HCT116 (cell line): ENCODE data around the gene PRRT1. TPM values are rescaled to one million over a fixed set of nuclear protein-coding genes. Genes with fewer than 3 reads are reported as not detected.

Experiments
- ATAC-seq: fragments of 200-7000 bp; cut with Tn5 transposase; 2 replicates; pipeline ENCODE4 v1.9.1; 2020; ENCODE audit warnings: mild to moderate bottlenecking, moderate library complexity
- BruUV-seq: library from RNA; stranded (reverse); fragments of 400-500 nt; replicated peaks from 2 replicates; lab custom pipeline; 2021; lab: Mats Ljungman, UMichigan
- CTCF ChIA-PET: fragments of 300-600 bp; sonication (Branson Sonifier 250); formaldehyde crosslinking; loops from one replicate; lab custom pipeline; 2021; ENCODE audit warnings: antibody characterized with exemption; lab: Charles Lee
- POLR2A ChIA-PET: fragments of 300-600, 350-600 bp; sonication (Branson Sonifier 250); formaldehyde crosslinking; loops from one replicate; lab custom pipeline; 2021; ENCODE audit warnings: antibody characterized with exemption; lab: Charles Lee
- RAD21 ChIA-PET, 2 experiments: fragments of 300-600 bp; sonication (Branson Sonifier 250); formaldehyde crosslinking; loops; one replicate each; lab custom pipeline; 2023; ENCODE audit warnings: low total read pairs in 2 of 2; ENCODE audit not compliant: uncharacterized antibody in 2 of 2, unreplicated experiment in 2 of 2, low non-redundant PET in 1 of 2; lab: Charles Lee
- DNase-seq: peaks from one replicate; pipeline ENCODE4 v3.0.0-alpha.2; 2010; ENCODE audit warnings: low read depth, low spot score
- H2AFZ ChIP-seq: fragments of 200-600 bp; shearing (Covaris generic), sonication (generic); 2 replicates; pipeline ENCODE4 v1.6.1; 2017; ENCODE audit warnings: low read depth, mixed run types, mixed read lengths, antibody characterized with exemption, low read length; ENCODE audit not compliant: poor library complexity, severe bottlenecking
- H3K27ac ChIP-seq: 2 replicates; pipeline ENCODE4 v1.5.1; 2012; ENCODE audit warnings: low read depth, low read length
- H3K27me3 ChIP-seq: fragments of 200-600 bp; sonication (generic); 2 replicates; pipeline ENCODE4 v1.6.1; 2016; ENCODE audit warnings: mixed run types, low read length, mixed read lengths; ENCODE audit not compliant: insufficient read depth
- H3K36me3 ChIP-seq, 2 experiments: fragments of 200-500 bp in 1 of 2; fragments of 200-600 bp in 1 of 2; sonication (Bioruptor generic) in 1 of 2; sonication (generic) in 1 of 2; 2 replicates each; pipeline versions ENCODE4 v1.5.1 to v1.6.1; 2014 to 2016; ENCODE audit warnings: low read length in 2 of 2, inconsistent platforms in 1 of 2, mixed read lengths in 1 of 2, mixed run types in 1 of 2; ENCODE audit not compliant: insufficient read depth in 2 of 2, control insufficient read depth in 1 of 2
- H3K4me1 ChIP-seq, 2 experiments: fragments of 200-600 bp in 1 of 2; sonication (generic) in 1 of 2; 2 replicates each; pipeline versions ENCODE4 v1.5.1 to v1.6.1; 2012 to 2017; ENCODE audit warnings: low read length in 2 of 2, inconsistent platforms in 1 of 2, mild to moderate bottlenecking in 1 of 2, mixed read lengths in 1 of 2, mixed run types in 1 of 2, moderate library complexity in 1 of 2; ENCODE audit not compliant: insufficient read depth in 2 of 2, control insufficient read depth in 1 of 2
- H3K4me2 ChIP-seq: fragments of 200-600 bp; sonication (generic); 2 replicates; pipeline ENCODE4 v1.6.1; 2017; ENCODE audit warnings: mixed run types, low read length, mixed read lengths
- H3K4me3 ChIP-seq, 2 experiments: fragments of 200-600 bp in 1 of 2; sonication (generic) in 1 of 2; replicated peaks in 1 of 2; 2 replicates each; pipeline ENCODE4 v1.5.1; 2011 to 2016; ENCODE audit warnings: low read length in 2 of 2, control low read depth in 1 of 2, low read depth in 1 of 2, mild to moderate bottlenecking in 1 of 2, mixed read lengths in 1 of 2, mixed run types in 1 of 2
- H3K79me2 ChIP-seq: fragments of 200-600 bp; sonication (generic); 2 replicates; pipeline ENCODE4 v1.6.1; 2017; ENCODE audit warnings: mild to moderate bottlenecking, mixed run types, low read length, moderate library complexity, mixed read lengths; ENCODE audit not compliant: insufficient read depth
- H3K9ac ChIP-seq: fragments of 200-600 bp; sonication (generic); 2 replicates; pipeline ENCODE4 v1.6.1; 2016; ENCODE audit warnings: low read length, mixed read lengths
- H3K9me2 ChIP-seq: fragments of 200-600 bp; sonication (generic), shearing (Covaris generic); 2 replicates; pipeline ENCODE4 v1.6.1; 2017; ENCODE audit warnings: mixed run types, mild to moderate bottlenecking, moderate library complexity; ENCODE audit not compliant: insufficient read depth
- H3K9me3 ChIP-seq, 2 experiments: fragments of 200-500 bp in 1 of 2; fragments of 200-600 bp in 1 of 2; sonication (Bioruptor generic) in 1 of 2; sonication (generic) in 1 of 2; 2 replicates each; pipeline ENCODE4 v1.6.1; 2014 to 2017; ENCODE audit warnings: low read length in 2 of 2, mixed read lengths in 2 of 2, inconsistent platforms in 1 of 2, low read depth in 1 of 2, mild to moderate bottlenecking in 1 of 2, mixed run types in 1 of 2, moderate library complexity in 1 of 2; ENCODE audit not compliant: control insufficient read depth in 1 of 2, insufficient read depth in 1 of 2
- H4K20me1 ChIP-seq: fragments of 200-600 bp; sonication (generic), shearing (Covaris generic); 2 replicates; pipeline ENCODE4 v1.6.1; 2017; ENCODE audit warnings: mixed run types, mild to moderate bottlenecking, moderate library complexity; ENCODE audit not compliant: insufficient read depth
- ATF3 ChIP-seq: IDR thresholded peaks from 2 replicates; pipeline ENCODE4 v1.6.1; 2012
- CBX3 ChIP-seq: IDR thresholded peaks from 2 replicates; pipeline ENCODE4 v1.6.1; 2012; ENCODE audit warnings: low read depth
- CTCF ChIP-seq, 3 experiments: fragments of 200-600 bp in 1 of 3; sonication (generic) in 1 of 3; IDR thresholded peaks in 2 of 3; conservative IDR thresholded peaks in 1 of 3; 2 replicates each; pipeline ENCODE4 v1.5.1; 2012 to 2017; ENCODE audit warnings: low read depth in 2 of 3, low read length in 2 of 3, antibody characterized with exemption in 1 of 3, borderline replicate concordance in 1 of 3, control low read depth in 1 of 3, mild to moderate bottlenecking in 1 of 3, mixed read lengths in 1 of 3, mixed run types in 1 of 3, moderate library complexity in 1 of 3; ENCODE audit not compliant: insufficient read depth in 1 of 3
- ELF1 ChIP-seq: IDR thresholded peaks from 2 replicates; pipeline ENCODE4 v1.6.1; 2012; ENCODE audit warnings: low read depth, borderline replicate concordance
- EZH2 ChIP-seq: fragments of 200-600 bp; sonication (generic); IDR thresholded peaks from 2 replicates; pipeline ENCODE4 v1.6.1; 2017; ENCODE audit warnings: antibody characterized with exemption, mixed run types
- EZH2phosphoT487 ChIP-seq: fragments of 200-600 bp; IDR thresholded peaks from 2 replicates; pipeline ENCODE4 v1.6.1; 2018; ENCODE audit warnings: antibody characterized with exemption, borderline replicate concordance
- FOSL1 ChIP-seq: IDR thresholded peaks from 2 replicates; pipeline ENCODE4 v1.6.1; 2012; ENCODE audit warnings: low read depth
- MAX ChIP-seq: IDR thresholded peaks from 2 replicates; pipeline ENCODE4 v1.6.1; 2012
- POLR2AphosphoS5 ChIP-seq: IDR thresholded peaks from 2 replicates; pipeline ENCODE4 v1.6.1; 2011; ENCODE audit warnings: mild to moderate bottlenecking, low read depth, low read length, moderate library complexity
- RAD21 ChIP-seq: IDR thresholded peaks from 2 replicates; pipeline ENCODE4 v1.6.1; 2012; ENCODE audit warnings: low read depth, mild to moderate bottlenecking
- SIN3A ChIP-seq: IDR thresholded peaks from 2 replicates; pipeline ENCODE4 v1.6.1; 2012; ENCODE audit warnings: low read depth
- SP1 ChIP-seq: IDR thresholded peaks from 2 replicates; pipeline ENCODE4 v1.6.1; 2012; ENCODE audit warnings: low read depth
- SRF ChIP-seq: IDR thresholded peaks from 2 replicates; pipeline ENCODE4 v1.6.1; 2012; ENCODE audit warnings: low read depth
- TCF7L2 ChIP-seq: IDR thresholded peaks from 2 replicates; pipeline ENCODE4 v1.7.0; 2011; ENCODE audit warnings: borderline replicate concordance, inconsistent platforms; ENCODE audit not compliant: insufficient read depth, insufficient read length; ENCODE audit errors: extremely low read depth
- ZFX ChIP-seq: fragments of 450-650 bp; IDR thresholded peaks from 2 replicates; pipeline ENCODE4 v1.6.1; 2017
- intact Hi-C: fragments of 100-400 bp; cut with micrococcal nuclease; formaldehyde crosslinking; loops from 2 replicates; pipeline ENCODE4 v1.10.0; 2022
- total RNA-seq: library from RNA; stranded (reverse); gene quantifications from one replicate; pipeline ENCODE4 v1.2.1, GENCODE V29; 2021; ENCODE audit not compliant: unreplicated experiment

Gene PRRT1
- total RNA-seq, 1 experiment from 2014 or later, result 6.1 TPM

DNA sequence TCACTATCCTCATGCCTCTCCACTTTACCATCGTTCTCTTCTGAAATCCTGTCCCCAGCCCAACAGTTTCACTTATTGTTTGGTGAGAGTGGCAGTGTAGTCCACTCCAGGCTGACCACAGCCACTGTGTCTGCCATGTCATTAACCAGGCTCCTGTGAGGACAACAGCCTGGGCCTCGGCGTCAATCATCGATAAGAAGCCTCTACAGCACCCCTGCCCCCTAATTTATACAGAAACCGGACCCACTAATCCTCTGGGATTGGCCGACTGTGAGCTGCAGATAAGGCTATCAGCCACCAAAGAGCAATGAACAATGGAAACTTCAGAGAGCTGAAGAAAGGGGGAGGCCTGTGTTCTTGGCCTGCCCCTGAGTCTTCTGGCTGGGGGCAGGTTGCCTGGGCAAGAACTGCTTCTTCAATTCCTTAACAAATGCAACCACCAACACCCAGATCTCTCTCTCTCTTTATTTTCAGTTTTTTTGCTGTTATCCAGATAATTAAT is 16.1 kb upstream of the PRRT1 start (continued):
- TF ChIP-seq CTCF (IDR thresholded peaks at IDR 0.05 in 2 of 3, conservative IDR thresholded peaks at IDR 0.05 in 1 of 3; ENCODE audit: borderline replicate concordance in 1 of 3, insufficient read depth in 1 of 3, low read depth in 2 of 3, low read length in 2 of 3), result no peak
- TF ChIP-seq EZH2, result no peak
- TF ChIP-seq SP1, result no peak
- no peak for TF ChIP-seq TCF7L2
- no peak for TF ChIP-seq POLR2AphosphoS5
- no peak for TF ChIP-seq ELF1
- no peak for TF ChIP-seq SRF
- no peak for TF ChIP-seq CBX3
- no peak for TF ChIP-seq SIN3A
- TF ChIP-seq MAX, result no peak
- no peak for TF ChIP-seq FOSL1

- no peak for DNase-seq
- Histone ChIP-seq H2AFZ (no peak overlapping the region), H3K4me3 (no peak overlapping the region), H3K4me1 (no peaks in the 10 kb centered on the region), H3K27ac (no peak overlapping the region), H3K4me2 (no peak overlapping the region), H3K79me2 (no peaks in the 10 kb centered on the region), H3K27me3 (no peaks in the 10 kb centered on the region), H3K9ac (no peak overlapping the region), H3K9me2 (no peaks in the 10 kb centered on the region), H3K9me3 (no peaks in the 10 kb centered on the region), H3K36me3 (peaks cover 4 to 15% of the 10 kb centered on the region in 2 experiments; a peak in 3 of 4 replicates), H4K20me1 (no peaks in the 10 kb centered on the region)
- ATAC-seq, result no peak
- ChIA-PET CTCF (no interaction called here), RAD21 (no interaction called here), POLR2A (no interaction called here)
- no TSS peak for BruUV-seq
- intact Hi-C loops, result no loop called here
- no peak for TF ChIP-seq ZFX
- TF ChIP-seq CTCF (IDR thresholded peaks at IDR 0.05 in 2 of 3, conservative IDR thresholded peaks at IDR 0.05 in 1 of 3; ENCODE audit: borderline replicate concordance in 1 of 3, insufficient read depth in 1 of 3, low read depth in 2 of 3, low read length in 2 of 3), result no peak
- no peak for TF ChIP-seq EZH2phosphoT487
- TF ChIP-seq RAD21, result no peak
- no peak for TF ChIP-seq ATF3
Observed at GRCh38 chr6:32167154-32167760, 15.5 kb upstream of the PRRT1 start.
